C4-2B (cell line): ENCODE data around the gene ANTXRL.
"Not testable (repeated sequence)": the region's sequence is repeated elsewhere in the genome, so short reads cannot be mapped to it uniquely, and the experiment has no call there.

Experiments used
- H3K27ac ChIP-seq: fragments of 450-650 bp; 2 replicates; pipeline ENCODE4 v1.5.1; 2017
- CTCF ChIP-seq: fragments of 450-650 bp; conservative IDR thresholded peaks from 2 replicates; pipeline ENCODE4 v1.5.1; 2017; ENCODE audit warnings: mild to moderate bottlenecking
- ZFX ChIP-seq: fragments of 450-650 bp; IDR thresholded peaks from 2 replicates; pipeline ENCODE4 v1.6.1; 2017

ANTXRL gene

GRCh38 chr10:46290101-46290886 lies 3.5 kb downstream of the ANTXRL start:
- no peak for TF ChIP-seq CTCF
- no peak for TF ChIP-seq ZFX
- no peak overlapping the region for H3K27ac ChIP-seq

- no peak overlapping the region for H3K27ac ChIP-seq
- no peak for TF ChIP-seq CTCF
- no peak for TF ChIP-seq ZFX
These were observed 5.2 kb downstream of the ANTXRL start for GRCh38 chr10:46291817-46292572.

GRCh38 chr10:46292573-46293023 lies 5.8 kb downstream of the ANTXRL start:
- TF ChIP-seq ZFX, result no peak
- TF ChIP-seq CTCF, result no peak
- no peak overlapping the region for H3K27ac ChIP-seq

- H3K27ac ChIP-seq, result no peak overlapping the region
- TF ChIP-seq CTCF (no peak), ZFX (no peak)
These were observed 6.4 kb downstream of the ANTXRL start for GRCh38 chr10:46293228-46293627.

GRCh38 chr10:46293832-46294640 lies 7.2 kb downstream of the ANTXRL start:
- peak overlapping the region; percentile 10 for H3K27ac ChIP-seq
- TF ChIP-seq CTCF, result no peak; the same call in 1 of the 2 replicates
- TF ChIP-seq ZFX, result no peak

GRCh38 chr10:46294641-46295220 lies 7.9 kb downstream of the ANTXRL start:
- TF ChIP-seq CTCF, result no peak
- TF ChIP-seq ZFX, result no peak
- peak overlapping the region; percentile 10 for H3K27ac ChIP-seq

- not testable (repeated sequence) for H3K27ac ChIP-seq
These were observed 8.7 kb downstream of the ANTXRL start for GRCh38 chr10:46295350-46296010.

GRCh38 chr10:46296086-46296485 lies 9.3 kb downstream of the ANTXRL start:
- H3K27ac ChIP-seq, result not testable (repeated sequence)
